Measurements from ENCODE around the gene TRIM33. TPM values are rescaled to one million over a fixed set of nuclear protein-coding genes. Genes with fewer than 3 reads are reported as not detected.

Gene TRIM33
- total RNA-seq, 1 donor from 2014 or later: 31.8 TPM

DNA sequence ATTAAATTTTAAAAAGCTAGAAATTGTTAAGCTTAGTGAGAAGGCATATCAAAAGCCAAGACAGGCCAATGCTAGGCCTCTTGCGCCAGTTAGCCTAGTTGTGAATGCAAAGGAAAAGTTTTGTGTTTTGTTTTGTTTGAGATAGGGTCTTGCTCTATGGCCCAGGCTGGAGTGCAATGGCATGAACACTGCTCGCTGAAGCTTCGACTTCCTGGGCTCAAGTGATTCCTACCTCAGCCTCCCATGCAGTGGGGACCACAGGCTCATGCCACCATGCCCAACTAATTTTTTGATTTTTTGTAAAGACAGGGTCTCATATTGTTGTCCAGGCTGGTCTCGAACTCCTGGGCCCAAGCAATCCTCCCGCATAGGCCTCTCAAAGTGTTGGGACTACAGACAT, 40.3 kb downstream of the TRIM33 start:
- TF ChIP-seq CTCF (IDR thresholded peaks at IDR 0.05; ENCODE audit: insufficient read depth, low read depth, low read length) (no peak), EZH2 (IDR thresholded peaks at IDR 0.05; ENCODE audit: insufficient read depth, low read length) (no peak)
- no peaks in the 10 kb centered on the region for H3K27me3 ChIP-seq (ENCODE audit: insufficient read depth, low read length)
- peaks cover 78% of the 10 kb centered on the region for H4K20me1 ChIP-seq (ENCODE audit: insufficient read depth, low read length)
- Mint-ChIP-seq H3K36me3 (ENCODE audit: low read depth, unreplicated experiment) (peaks cover 10% of the 10 kb centered on the region), H3K27ac (ENCODE audit: unreplicated experiment) (no peak overlapping the region), H3K9me3 (ENCODE audit: unreplicated experiment) (peaks cover 4% of the 10 kb centered on the region), H3K4me1 (ENCODE audit: low read depth, unreplicated experiment) (peaks cover 19% of the 10 kb centered on the region), H3K4me3 (ENCODE audit: unreplicated experiment) (no peak overlapping the region), H3K27me3 (ENCODE audit: low read depth, unreplicated experiment) (no peaks in the 10 kb centered on the region)
- peaks cover 97% of the 10 kb centered on the region for H3K79me2 ChIP-seq (ENCODE audit: insufficient read depth, low read length)
- H3K9me3 ChIP-seq (ENCODE audit: insufficient read depth, low read depth, low read length): no peaks in the 10 kb centered on the region
- peaks cover 8% of the 10 kb centered on the region for H3K4me1 ChIP-seq (ENCODE audit: insufficient read depth, low read length)
- DNase-seq (ENCODE audit: low read depth) (no peak), FAIRE-seq (no peak)
- no peak overlapping the region for H3K27ac ChIP-seq (ENCODE audit: low read depth, low read length)
- no peak overlapping the region for H3K4me2 ChIP-seq (ENCODE audit: low read length)
- H2AFZ ChIP-seq (ENCODE audit: low read depth, low read length): no peak overlapping the region
- H3K36me3 ChIP-seq (ENCODE audit: insufficient read depth, low read length): no peaks in the 10 kb centered on the region
- H3K4me3 ChIP-seq (ENCODE audit: insufficient read depth, low read depth, low read length): no peak overlapping the region
- H3K9ac ChIP-seq (ENCODE audit: low read length): no peak overlapping the region

- DNase-seq (ENCODE audit: low read depth): peak; percentile 34
Measured at GRCh38 chr1:114468710-114469468, 42.1 kb downstream of the TRIM33 start.

More at GRCh38 chr1:114468710-114469468, 42.1 kb downstream of the TRIM33 start:
- Histone ChIP-seq H2AFZ (ENCODE audit: low read depth, low read length) (no peak overlapping the region), H3K27ac (ENCODE audit: low read depth, low read length) (no peak overlapping the region), H3K36me3 (ENCODE audit: insufficient read depth, low read length) (no peaks in the 10 kb centered on the region), H3K4me2 (ENCODE audit: low read length) (peak overlapping the region; percentile 2), H3K79me2 (ENCODE audit: insufficient read depth, low read length) (peaks cover 97% of the 10 kb centered on the region), H3K9ac (ENCODE audit: low read length) (no peak overlapping the region), H3K27me3 (ENCODE audit: insufficient read depth, low read length) (no peaks in the 10 kb centered on the region), H4K20me1 (ENCODE audit: insufficient read depth, low read length) (peaks cover 83% of the 10 kb centered on the region), H3K4me3 (ENCODE audit: insufficient read depth, low read depth, low read length) (no peak overlapping the region), H3K4me1 (ENCODE audit: insufficient read depth, low read length) (peaks cover 8% of the 10 kb centered on the region), H3K9me3 (ENCODE audit: insufficient read depth, low read depth, low read length) (no peaks in the 10 kb centered on the region)
- Mint-ChIP-seq H3K27me3 (ENCODE audit: low read depth, unreplicated experiment) (no peaks in the 10 kb centered on the region), H3K9me3 (ENCODE audit: unreplicated experiment) (peaks cover 4% of the 10 kb centered on the region), H3K4me1 (ENCODE audit: low read depth, unreplicated experiment) (peaks cover 19% of the 10 kb centered on the region), H3K36me3 (ENCODE audit: low read depth, unreplicated experiment) (peaks cover 10% of the 10 kb centered on the region), H3K27ac (ENCODE audit: unreplicated experiment) (no peak overlapping the region), H3K4me3 (ENCODE audit: unreplicated experiment) (no peak overlapping the region)
- FAIRE-seq: no peak
- TF ChIP-seq EZH2 (IDR thresholded peaks at IDR 0.05; ENCODE audit: insufficient read depth, low read length) (no peak), CTCF (IDR thresholded peaks at IDR 0.05; ENCODE audit: insufficient read depth, low read depth, low read length) (no peak)
